Left ventricle myocardium inferior (tissue), 1 donor: ENCODE data around the gene MAP1LC3C. TPM values are rescaled to one million over a fixed set of nuclear protein-coding genes. Genes with fewer than 3 reads are reported as not detected.

Experiments used
- DNase-seq: peaks from one replicate; pipeline ENCODE4 v3.0.0-alpha.2; 2020
- H3K27ac ChIP-seq: fragments of 200-600 bp; replicated peaks from 2 replicates; pipeline ENCODE4 v1.8.0; 2021
- H3K27me3 ChIP-seq: fragments of 200-600 bp; 2 replicates; pipeline ENCODE4 v1.8.0; 2021; ENCODE audit warnings: low read depth
- H3K36me3 ChIP-seq: fragments of 200-600 bp; 2 replicates; pipeline ENCODE4 v1.8.0; 2021
- H3K4me1 ChIP-seq: fragments of 200-600 bp; 2 replicates; pipeline ENCODE4 v1.8.0; 2021
- H3K4me3 ChIP-seq: fragments of 200-600 bp; 2 replicates; pipeline ENCODE4 v1.8.0; 2021; ENCODE audit warnings: mild to moderate bottlenecking, moderate library complexity
- H3K9me3 ChIP-seq: fragments of 200-600 bp; replicated peaks from 2 replicates; pipeline ENCODE4 v1.8.0; 2021
- intact Hi-C: fragments of 100-400 bp; cut with micrococcal nuclease; formaldehyde crosslinking; loops from one replicate; pipeline ENCODE4 v1.11.0; 2022
- total RNA-seq: library from RNA; stranded (reverse); fragmentation: NEBNext Ultra II Directional; extraction: Animal tissue kit (Norgen Biotek cat#: 25700); gene quantifications from one replicate; pipeline ENCODE4 v1.2.1, GENCODE V29; 2021
- TF ChIP-seq, protein P1 (sequence below): fragments of 200-600 bp; IDR thresholded peaks from 2 replicates; pipeline ENCODE4 v1.8.0; 2021; ENCODE audit warnings: antibody characterized with exemption, mild to moderate bottlenecking, borderline replicate concordance
- donor health status: DM: no; HTN: yes; CAD: no; lungs with severe emphysema.

The MAP1LC3C gene
- total RNA-seq, 1 donor from 2014 or later, result 0.19 TPM

DNA sequence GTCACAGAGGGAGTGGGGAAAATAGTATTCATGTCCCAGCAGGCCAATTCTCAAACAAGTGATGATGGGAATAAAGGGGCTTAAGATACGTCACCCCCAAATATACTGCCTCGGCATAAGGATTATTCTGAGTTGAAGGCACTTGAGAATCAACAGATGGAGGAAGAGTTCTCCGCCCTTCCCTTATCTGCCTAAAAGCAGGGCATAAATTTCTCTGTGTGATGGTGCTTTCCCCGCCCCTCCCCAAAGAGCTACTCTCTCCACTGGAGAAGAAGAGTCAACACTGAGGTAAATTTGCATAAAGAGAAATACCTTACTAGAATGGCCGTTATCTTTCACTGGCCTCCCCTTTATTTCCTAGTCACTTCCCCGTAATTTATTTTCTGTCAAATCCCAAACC is 22.7 kb downstream of the MAP1LC3C start:
- Histone ChIP-seq H3K9me3 (no peaks in the 10 kb centered on the region), H3K4me1 (no peaks in the 10 kb centered on the region), H3K27ac (no peak overlapping the region), H3K36me3 (no peaks in the 10 kb centered on the region), H3K4me3 (no peak overlapping the region), H3K27me3 (peaks cover 4% of the 10 kb centered on the region)
- TF ChIP-seq, protein P1, sequence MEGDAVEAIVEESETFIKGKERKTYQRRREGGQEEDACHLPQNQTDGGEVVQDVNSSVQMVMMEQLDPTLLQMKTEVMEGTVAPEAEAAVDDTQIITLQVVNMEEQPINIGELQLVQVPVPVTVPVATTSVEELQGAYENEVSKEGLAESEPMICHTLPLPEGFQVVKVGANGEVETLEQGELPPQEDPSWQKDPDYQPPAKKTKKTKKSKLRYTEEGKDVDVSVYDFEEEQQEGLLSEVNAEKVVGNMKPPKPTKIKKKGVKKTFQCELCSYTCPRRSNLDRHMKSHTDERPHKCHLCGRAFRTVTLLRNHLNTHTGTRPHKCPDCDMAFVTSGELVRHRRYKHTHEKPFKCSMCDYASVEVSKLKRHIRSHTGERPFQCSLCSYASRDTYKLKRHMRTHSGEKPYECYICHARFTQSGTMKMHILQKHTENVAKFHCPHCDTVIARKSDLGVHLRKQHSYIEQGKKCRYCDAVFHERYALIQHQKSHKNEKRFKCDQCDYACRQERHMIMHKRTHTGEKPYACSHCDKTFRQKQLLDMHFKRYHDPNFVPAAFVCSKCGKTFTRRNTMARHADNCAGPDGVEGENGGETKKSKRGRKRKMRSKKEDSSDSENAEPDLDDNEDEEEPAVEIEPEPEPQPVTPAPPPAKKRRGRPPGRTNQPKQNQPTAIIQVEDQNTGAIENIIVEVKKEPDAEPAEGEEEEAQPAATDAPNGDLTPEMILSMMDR, result no peak
- intact Hi-C loops, result no loop called here
- DNase-seq, result no peak

DNA sequence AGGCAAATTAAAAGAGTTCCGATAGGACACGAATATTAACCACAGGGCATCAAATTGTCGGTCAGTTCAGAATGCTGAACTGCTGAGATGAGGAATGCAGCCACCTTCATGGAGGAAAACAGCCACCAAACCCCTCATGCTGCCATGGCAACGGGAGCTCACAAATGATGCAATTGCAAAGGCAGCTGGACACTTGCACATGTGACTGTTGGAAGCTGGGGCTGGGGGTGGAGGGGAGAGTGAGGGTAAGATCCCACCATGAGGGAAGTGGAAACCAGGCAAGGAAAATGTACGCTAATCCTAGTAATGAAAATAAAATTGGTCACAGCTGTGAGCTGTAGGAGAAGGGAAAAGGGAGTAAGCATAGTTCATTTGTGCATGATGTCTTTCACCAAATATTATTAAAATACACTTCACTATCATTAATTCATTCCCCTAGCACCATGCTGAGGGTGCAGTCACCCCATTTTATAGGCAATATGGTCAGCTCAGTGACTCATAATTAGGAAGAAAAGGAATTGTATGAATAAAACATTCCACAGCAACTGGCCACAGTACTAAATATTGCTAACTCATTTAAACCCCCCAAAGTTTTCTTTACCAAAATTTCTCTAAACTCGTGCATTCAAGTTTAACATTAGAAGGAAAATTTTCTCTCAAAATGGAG is 26.1 kb downstream of the MAP1LC3C start:
- Histone ChIP-seq H3K36me3 (no peaks in the 10 kb centered on the region), H3K4me3 (no peak overlapping the region), H3K27ac (no peak overlapping the region), H3K4me1 (no peaks in the 10 kb centered on the region), H3K27me3 (no peaks in the 10 kb centered on the region), H3K9me3 (no peaks in the 10 kb centered on the region)
- TF ChIP-seq, protein P1, result no peak
- DNase-seq, result no peak
- intact Hi-C loops, result no loop called here

- Histone ChIP-seq H3K9me3 (no peaks in the 10 kb centered on the region), H3K27ac (no peak overlapping the region), H3K36me3 (no peaks in the 10 kb centered on the region), H3K27me3 (no peaks in the 10 kb centered on the region), H3K4me1 (no peaks in the 10 kb centered on the region), H3K4me3 (no peak overlapping the region)
- DNase-seq, result no peak
- TF ChIP-seq, protein P1, result no peak
- intact Hi-C loops, result no loop called here
Observed at GRCh38 chr1:241968611-241969010, 30.3 kb downstream of the MAP1LC3C start.

DNA sequence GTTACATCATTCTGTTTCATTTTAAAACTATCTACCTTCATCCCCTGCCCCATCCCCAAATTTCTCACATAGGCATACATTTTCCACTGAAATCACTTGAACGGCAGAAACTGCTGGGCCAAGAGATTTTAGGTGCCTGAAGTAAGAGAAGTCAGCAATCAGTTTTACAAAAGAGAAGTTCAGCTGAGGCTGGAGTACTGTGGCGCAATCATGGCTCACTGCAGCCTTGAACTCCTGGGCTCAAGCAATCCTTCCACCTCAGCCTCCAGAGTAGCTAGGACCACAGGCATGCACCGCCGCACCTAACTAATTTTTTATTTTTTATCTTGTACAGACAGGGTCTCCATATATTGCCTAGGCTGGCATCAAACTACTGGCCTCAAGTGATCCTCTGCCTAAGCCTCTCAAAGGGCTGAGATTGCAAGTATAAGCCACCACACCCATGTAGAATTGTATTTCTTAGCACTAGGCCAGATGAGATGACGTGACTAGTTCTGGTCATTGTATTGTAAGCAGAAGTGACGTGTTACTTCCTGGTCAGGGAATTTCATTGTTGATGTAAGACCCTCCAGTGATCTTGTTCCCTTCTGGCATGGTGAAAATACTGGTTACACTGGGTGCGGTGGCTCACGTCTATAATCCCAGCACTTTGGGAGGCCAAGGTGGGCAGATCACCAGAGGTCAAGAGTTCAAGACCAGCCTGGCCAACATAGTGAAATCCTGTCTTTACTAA is 34.2 kb downstream of the MAP1LC3C start:
- TF ChIP-seq, protein P1, result no peak
- Histone ChIP-seq H3K4me1 (no peaks in the 10 kb centered on the region), H3K9me3 (no peaks in the 10 kb centered on the region), H3K36me3 (no peaks in the 10 kb centered on the region), H3K27ac (no peak overlapping the region), H3K27me3 (no peaks in the 10 kb centered on the region), H3K4me3 (no peak overlapping the region)
- intact Hi-C loops, result no loop called here
- peak; percentile 18 for DNase-seq

GRCh38 chr1:241963722-241964121 is 35.2 kb downstream of the MAP1LC3C start:
- Histone ChIP-seq H3K27ac (no peak overlapping the region), H3K4me1 (no peaks in the 10 kb centered on the region), H3K36me3 (no peaks in the 10 kb centered on the region), H3K4me3 (no peak overlapping the region), H3K9me3 (no peaks in the 10 kb centered on the region), H3K27me3 (no peaks in the 10 kb centered on the region)
- intact Hi-C loops, result no loop called here
- TF ChIP-seq, protein P1, result no peak
- no peak for DNase-seq
